LNCaP clone FGC (cell line): ENCODE measurements around the gene DND1.
"Not testable (repeated sequence)": the region's sequence is repeated elsewhere in the genome, so short reads cannot be mapped to it uniquely, and the experiment has no call there.

ENCODE experiments used
- DNase-seq: peaks from one replicate; pipeline ENCODE4 v3.0.0-alpha.2; 2011; ENCODE audit warnings: low read depth
- H3K4me3 ChIP-seq: 2 replicates; pipeline ENCODE4 v1.5.1; 2011; ENCODE audit warnings: mild to moderate bottlenecking, low read depth, low read length, control low read depth
- CTCF ChIP-seq: IDR thresholded peaks from 2 replicates; pipeline ENCODE4 v1.5.1; 2012; ENCODE audit warnings: mild to moderate bottlenecking; ENCODE audit not compliant: control insufficient read depth, insufficient read depth; ENCODE audit errors: extremely low read depth

DND1 gene

GRCh38 chr5:140678993-140679392, 5.6 kb upstream of the DND1 start:
- no peak for TF ChIP-seq CTCF
- H3K4me3 ChIP-seq = no peak overlapping the region
- no peak for DNase-seq

GRCh38 chr5:140677947-140678346, 4.6 kb upstream of the DND1 start:
- no peak overlapping the region for H3K4me3 ChIP-seq
- DNase-seq = no peak
- no peak for TF ChIP-seq CTCF

GRCh38 chr5:140674629-140675028, 1.3 kb upstream of the DND1 start:
- no peak for TF ChIP-seq CTCF
- DNase-seq = no peak

GRCh38 chr5:140674211-140674610, 835 bp upstream of the DND1 start:
- no peak overlapping the region for H3K4me3 ChIP-seq
- no peak for TF ChIP-seq CTCF
- DNase-seq = no peak

More at GRCh38 chr5:140674629-140675028, 1.3 kb upstream of the DND1 start:
- H3K4me3 ChIP-seq = no peak overlapping the region

GRCh38 chr5:140672455-140673186, 755 bp downstream of the DND1 start:
- no peak for DNase-seq
- H3K4me3 ChIP-seq = no peak overlapping the region
- TF ChIP-seq CTCF = no peak

- no peak overlapping the region for H3K4me3 ChIP-seq
- TF ChIP-seq CTCF = no peak
- no peak for DNase-seq
Observed at GRCh38 chr5:140671472-140672125, 1.8 kb downstream of the DND1 start.

GRCh38 chr5:140671035-140671434, 2.3 kb downstream of the DND1 start:
- not testable (repeated sequence) for DNase-seq

More at GRCh38 chr5:140671035-140671434, 2.3 kb downstream of the DND1 start:
- not testable (repeated sequence) for H3K4me3 ChIP-seq
